Measurements from ENCODE around the gene PCSK5. TPM values are rescaled to one million over a fixed set of nuclear protein-coding genes. Genes with fewer than 3 reads are reported as not detected.

The PCSK5 gene
- total RNA-seq, 1 experiment from 2014 or later = 7.5 TPM

- no peak overlapping the region for H3K4me3 Mint-ChIP-seq
- H3K4me1 Mint-ChIP-seq = no peaks in the 10 kb centered on the region
- no peak for TF ChIP-seq CTCF (conservative IDR thresholded peaks at IDR 0.05)
- no peak overlapping the region for H2BK120ac ChIP-seq (ENCODE audit: low read depth, low read length, poor library complexity, severe bottlenecking)
- no peak overlapping the region for H3K9ac ChIP-seq (ENCODE audit: extremely low read depth, insufficient read length, low read length)
- H3T11ph ChIP-seq (ENCODE audit: low read length) = no peak overlapping the region
- no peak overlapping the region; a peak in 1 of 7 replicates for H3K27ac Mint-ChIP-seq
- H3K79me2 ChIP-seq (ENCODE audit: insufficient read depth, low read length) = no peaks in the 10 kb centered on the region
- no peaks in the 10 kb centered on the region for H3K27me3 Mint-ChIP-seq (ENCODE audit: low read depth)
- no peaks in the 10 kb centered on the region for H3K27me3 ChIP-seq (ENCODE audit: insufficient read depth, low read length)
- H2AK5ac ChIP-seq (ENCODE audit: insufficient read length, low read length) = no peak overlapping the region
- no peak overlapping the region for H4K8ac ChIP-seq (replicated peaks; ENCODE audit: insufficient read length, low read depth, low read length)
- H3K9me3 Mint-ChIP-seq = no peaks in the 10 kb centered on the region
- H3K18ac ChIP-seq (ENCODE audit: insufficient read length, low read depth, low read length) = no peak overlapping the region
- no peaks in the 10 kb centered on the region for H3K36me3 Mint-ChIP-seq (ENCODE audit: insufficient read depth in 1 of 3, low read depth in 3 of 3)
- no peak overlapping the region for H3K27ac ChIP-seq (ENCODE audit: insufficient read length, low read depth, low read length)
- H3K4ac ChIP-seq (ENCODE audit: low read depth, low read length) = no peak overlapping the region
- no peaks in the 10 kb centered on the region for H3K23me2 ChIP-seq (ENCODE audit: insufficient read length, low read depth, low read length, poor library complexity, severe bottlenecking)
- DNase-seq = no peak
- no peaks in the 10 kb centered on the region for H3K4me1 ChIP-seq (ENCODE audit: insufficient read depth, low read length)
- no peak overlapping the region for H3K4me2 ChIP-seq (ENCODE audit: insufficient read depth, insufficient read length, low read length)
- H4K91ac ChIP-seq (ENCODE audit: insufficient read length, low read depth, low read length) = no peak overlapping the region
- no peak overlapping the region for H3K23ac ChIP-seq (ENCODE audit: insufficient read length, low read depth, low read length)
- H3K9me3 ChIP-seq (ENCODE audit: control insufficient read depth, low read depth, low read length) = no peaks in the 10 kb centered on the region
- H4K20me1 ChIP-seq (ENCODE audit: control insufficient read depth, insufficient read depth, insufficient read length) = no peaks in the 10 kb centered on the region
- no CpG with 5 or more reads among the region's 6 CpGs for WGBS (ENCODE audit: extremely low coverage, insufficient read length, low lambda C conversion rate)
- no peaks in the 10 kb centered on the region for H3K79me1 ChIP-seq (ENCODE audit: insufficient read depth, low read depth, low read length, poor library complexity, severe bottlenecking)
- no peak overlapping the region for H3K56ac ChIP-seq (ENCODE audit: insufficient read length, low read depth, low read length)
- no peak overlapping the region for H2AFZ ChIP-seq (ENCODE audit: low read length)
- H3K14ac ChIP-seq (ENCODE audit: insufficient read depth, low read length) = no peak overlapping the region
- no peak overlapping the region for H2BK15ac ChIP-seq (ENCODE audit: low read depth, low read length)
- no peak overlapping the region for H4K5ac ChIP-seq (ENCODE audit: insufficient read length, low read depth, low read length)
- H2BK20ac ChIP-seq (ENCODE audit: low read depth, low read length, poor library complexity, severe bottlenecking) = no peak overlapping the region
- no peak overlapping the region for H2BK12ac ChIP-seq (ENCODE audit: insufficient read length, low read depth, low read length)
- no peak overlapping the region for H2BK5ac ChIP-seq (ENCODE audit: insufficient read length, low read length)
These were observed 259.5 kb downstream of the PCSK5 start for GRCh38 chr9:76150013-76150412.

All from H9 (cell line).